ENCODE measurements around the gene ITGBL1.

GRCh38 chr13:101434486-101434885, 18.0 kb upstream of the ITGBL1 start:
- TF ChIP-seq CTCF (conservative IDR thresholded peaks at IDR 0.05; ENCODE audit: low read depth, low read length) = no peak
- TF ChIP-seq EZH2phosphoT487 (IDR thresholded peaks at IDR 0.05; ENCODE audit: borderline replicate concordance, low read length) = no peak
- TF ChIP-seq EZH2 (IDR thresholded peaks at IDR 0.05; ENCODE audit: low read length, unreplicated experiment) = no peak
